Stimulated activated CD4-positive, alpha-beta T cell treated with anti-CD3 and anti-CD28 coated beads, TNF-alpha, amount 100 ng/mL, for 4 hours (primary cell): ENCODE measurements around the gene RPL7A.
"Not testable (repeated sequence)": the region's sequence is repeated elsewhere in the genome, so short reads cannot be mapped to it uniquely, and the experiment has no call there.

ENCODE experiments used
- DNase-seq, 3 experiments: peaks; one replicate each; pipeline ENCODE4 v3.0.0-alpha.2; 2020; ENCODE audit warnings: low read depth in 3 of 3

Gene RPL7A

GRCh38 chr9:133389025-133389557 is 41.1 kb downstream of the RPL7A start:
- no peak for DNase-seq

- no peak for DNase-seq
These were observed 41.5 kb downstream of the RPL7A start for GRCh38 chr9:133389562-133389961.

- no peak for DNase-seq
These were observed 42.7 kb downstream of the RPL7A start for GRCh38 chr9:133390713-133391112.

- not testable (repeated sequence) for DNase-seq
These were observed 43.4 kb downstream of the RPL7A start for GRCh38 chr9:133391449-133391848.

GRCh38 chr9:133392308-133392707 is 44.3 kb downstream of the RPL7A start:
- not testable (repeated sequence) for DNase-seq

- DNase-seq: no peak
These were observed 45.4 kb downstream of the RPL7A start for GRCh38 chr9:133393399-133393798.

- no peak for DNase-seq
These were observed 46.8 kb downstream of the RPL7A start for GRCh38 chr9:133394687-133395271.

GRCh38 chr9:133396952-133397351 is 48.9 kb downstream of the RPL7A start:
- DNase-seq: no peak

- no peak for DNase-seq
These were observed 49.4 kb downstream of the RPL7A start for GRCh38 chr9:133397370-133397769.

GRCh38 chr9:133397895-133398294 is 49.9 kb downstream of the RPL7A start:
- DNase-seq: no peak

- no peak for DNase-seq
These were observed 52.3 kb downstream of the RPL7A start for GRCh38 chr9:133400292-133400691.
